HEK293 (cell line): ENCODE measurements around the gene KIF1A.
"Not testable (repeated sequence)": the region's sequence is repeated elsewhere in the genome, so short reads cannot be mapped to it uniquely, and the experiment has no call there.

Experiments used
- CTCF ChIA-PET: fragments of 350-600 bp; formaldehyde crosslinking; extraction: SDS; loops from one replicate; lab custom pipeline; 2021; ENCODE audit warnings: antibody characterized with exemption; lab: Yijun Ruan, JAX
- POLR2A ChIA-PET: fragments of 300-600 bp; formaldehyde crosslinking; extraction: SDS; loops from one replicate; lab custom pipeline; 2020; ENCODE audit warnings: antibody characterized with exemption, inconsistent platforms; lab: Yijun Ruan, JAX
- H3K27ac ChIP-seq: fragments of 200-500 bp; sonication (Bioruptor generic); 2 replicates; pipeline ENCODE4 v1.5.1; 2014; ENCODE audit warnings: low read depth, low read length, control low read depth, inconsistent platforms; ENCODE audit errors: extremely low read depth
- H3K36me3 ChIP-seq, 2 experiments: fragments of 200-500 bp in 1 of 2; sonication (Bioruptor generic) in 1 of 2; 1 replicate in 1 of 2; 2 replicates in 1 of 2; pipeline ENCODE4 v1.5.1; 2014 to 2017; ENCODE audit warnings: inconsistent platforms in 2 of 2, low read length in 2 of 2; ENCODE audit not compliant: control insufficient read depth in 2 of 2, insufficient read depth in 1 of 2
- H3K4me1 ChIP-seq: fragments of 200-500 bp; sonication (Bioruptor generic); 2 replicates; pipeline ENCODE4 v1.5.1; 2014; ENCODE audit warnings: mild to moderate bottlenecking, low read length, inconsistent platforms; ENCODE audit not compliant: control insufficient read depth, insufficient read depth
- H3K4me3 ChIP-seq: 2 replicates; pipeline ENCODE4 v1.5.1; 2011; ENCODE audit warnings: low read depth, mild to moderate bottlenecking, control low read depth, low read length, moderate library complexity
- H3K9me3 ChIP-seq: fragments of 200-500 bp; sonication (Bioruptor generic); 2 replicates; pipeline ENCODE4 v1.5.1; 2014; ENCODE audit warnings: low read depth, low read length, inconsistent platforms; ENCODE audit not compliant: control insufficient read depth, insufficient read depth
- GLIS1 ChIP-seq: fragments of 450-650 bp; formaldehyde crosslinking; IDR thresholded peaks from 2 replicates; pipeline ENCODE4 v1.5.1; 2016; ENCODE audit warnings: missing biosample characterization, missing genetic modification characterization
- HOXA7 ChIP-seq: sonication (generic); formaldehyde crosslinking; IDR thresholded peaks from 2 replicates; pipeline ENCODE4 v1.8.1; 2022; ENCODE audit warnings: missing genetic modification reagents, borderline replicate concordance
- KLF9 ChIP-seq: fragments of 450-650 bp; formaldehyde crosslinking; IDR thresholded peaks from 2 replicates; pipeline ENCODE4 v1.5.1; 2016; ENCODE audit warnings: missing biosample characterization, missing genetic modification characterization, low read depth
- MEIS1 ChIP-seq: sonication (generic); formaldehyde crosslinking; IDR thresholded peaks from 2 replicates; pipeline ENCODE4 v1.8.1; 2022; ENCODE audit warnings: missing genetic modification reagents, mild to moderate bottlenecking, borderline replicate concordance
- OSR2 ChIP-seq: fragments of 450-650 bp; formaldehyde crosslinking; IDR thresholded peaks from 2 replicates; pipeline ENCODE4 v1.5.1; 2016; ENCODE audit warnings: missing biosample characterization, missing genetic modification characterization
- OVOL3 ChIP-seq: fragments of 450-650 bp; formaldehyde crosslinking; IDR thresholded peaks from 2 replicates; pipeline ENCODE4 v1.5.1; 2016; ENCODE audit warnings: missing biosample characterization, missing genetic modification characterization
- TRIM28 ChIP-seq: IDR thresholded peaks from 2 replicates; pipeline ENCODE4 v1.6.1; 2011; ENCODE audit warnings: low read length, control low read depth, borderline replicate concordance
- ZNF157 ChIP-seq: fragments of 450-650 bp; formaldehyde crosslinking; IDR thresholded peaks from 2 replicates; pipeline ENCODE4 v1.5.1; 2016; ENCODE audit warnings: missing biosample characterization, missing genetic modification characterization
- ZNF221 ChIP-seq: fragments of 450-650 bp; formaldehyde crosslinking; IDR thresholded peaks from 2 replicates; pipeline ENCODE4 v1.5.1; 2017; ENCODE audit warnings: missing biosample characterization, missing genetic modification characterization, borderline replicate concordance
- ZNF341 ChIP-seq: fragments of 450-650 bp; formaldehyde crosslinking; IDR thresholded peaks from 2 replicates; pipeline ENCODE4; 2016; ENCODE audit warnings: low read depth, missing biosample characterization, missing genetic modification characterization
- ZNF433 ChIP-seq: fragments of 450-650 bp; formaldehyde crosslinking; IDR thresholded peaks from 2 replicates; pipeline ENCODE4 v1.5.1; 2016; ENCODE audit warnings: missing biosample characterization, missing genetic modification characterization, low read depth
- ZNF514 ChIP-seq: fragments of 450-650 bp; formaldehyde crosslinking; IDR thresholded peaks from 2 replicates; pipeline ENCODE4 v1.5.1; 2016; ENCODE audit warnings: missing biosample characterization, missing genetic modification characterization
- ZNF624 ChIP-seq: fragments of 450-650 bp; formaldehyde crosslinking; IDR thresholded peaks from 2 replicates; pipeline ENCODE4 v1.5.1; 2017; ENCODE audit warnings: missing biosample characterization, missing genetic modification characterization
- ZNF670 ChIP-seq: fragments of 450-650 bp; formaldehyde crosslinking; IDR thresholded peaks from 2 replicates; pipeline ENCODE4 v1.5.1; 2016; ENCODE audit warnings: missing biosample characterization, missing genetic modification characterization, low read depth
- ZNF747 ChIP-seq: fragments of 450-650 bp; formaldehyde crosslinking; IDR thresholded peaks from 2 replicates; pipeline ENCODE4 v1.5.1; 2016; ENCODE audit warnings: missing biosample characterization, missing genetic modification characterization
- TF ChIP-seq, protein P1 (sequence below): fragments of 450-650 bp; formaldehyde crosslinking; IDR thresholded peaks from 2 replicates; pipeline ENCODE4 v1.5.1; 2017; ENCODE audit warnings: missing biosample characterization, mild to moderate bottlenecking, missing genetic modification characterization, moderate library complexity
- TF ChIP-seq, protein P2 (sequence below): fragments of 450-650 bp; formaldehyde crosslinking; IDR thresholded peaks from 2 replicates; pipeline ENCODE4 v1.5.1; 2016; ENCODE audit warnings: missing biosample characterization, missing genetic modification characterization
- TF ChIP-seq, protein P3 (sequence below): fragments of 450-650 bp; formaldehyde crosslinking; IDR thresholded peaks from 2 replicates; pipeline ENCODE4 v1.5.1; 2016; ENCODE audit warnings: missing biosample characterization, missing genetic modification characterization
- TF ChIP-seq, protein P4 (sequence below): fragments of 450-650 bp; formaldehyde crosslinking; IDR thresholded peaks from 2 replicates; pipeline ENCODE4 v1.5.1; 2016; ENCODE audit warnings: missing biosample characterization, missing genetic modification characterization
- TF ChIP-seq, protein P5 (sequence below): fragments of 450-650 bp; formaldehyde crosslinking; IDR thresholded peaks from 2 replicates; pipeline ENCODE4 v1.5.1; 2016; ENCODE audit warnings: missing biosample characterization, missing genetic modification characterization
- TF ChIP-seq, protein P6 (sequence below): fragments of 450-650 bp; formaldehyde crosslinking; IDR thresholded peaks from 2 replicates; pipeline ENCODE4 v1.5.1; 2016; ENCODE audit warnings: missing biosample characterization, missing genetic modification characterization, borderline replicate concordance

KIF1A gene

DNA sequence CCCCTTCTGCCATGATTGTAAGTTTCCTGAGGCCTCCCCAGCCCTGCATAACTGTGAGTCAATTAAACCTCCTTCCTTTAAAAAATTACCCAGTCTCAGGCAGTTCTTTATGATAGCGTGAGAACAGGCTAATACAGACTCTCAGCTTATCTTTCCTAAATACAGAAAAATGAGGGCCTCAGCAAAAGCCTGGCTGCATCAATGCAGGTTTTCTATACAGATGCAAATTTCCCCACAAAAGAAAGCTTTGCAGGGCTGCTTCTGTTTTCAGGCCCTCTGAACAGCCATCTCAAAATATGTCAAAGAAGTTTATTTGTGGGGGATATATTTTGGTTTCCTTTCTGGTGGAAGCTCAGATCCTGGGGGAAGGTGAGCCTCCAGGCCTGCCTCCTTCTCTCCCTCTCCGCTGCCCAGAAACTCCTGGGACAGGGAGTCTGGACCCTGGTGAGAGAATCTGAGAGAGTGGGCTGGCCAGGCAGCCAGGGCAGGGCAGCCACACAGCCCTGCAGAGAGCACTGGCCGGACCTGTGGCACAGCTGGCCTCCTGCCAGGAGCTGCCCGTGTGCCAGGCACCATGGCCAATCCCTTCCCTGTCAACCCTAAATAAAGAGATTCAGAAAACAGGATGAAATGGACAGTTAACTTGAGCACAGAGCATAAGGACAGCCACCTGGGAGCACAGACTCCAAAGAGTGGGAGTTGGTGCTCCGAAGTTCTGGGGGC, 27.0 kb upstream of the KIF1A start (continued):
- TF ChIP-seq, protein P1, sequence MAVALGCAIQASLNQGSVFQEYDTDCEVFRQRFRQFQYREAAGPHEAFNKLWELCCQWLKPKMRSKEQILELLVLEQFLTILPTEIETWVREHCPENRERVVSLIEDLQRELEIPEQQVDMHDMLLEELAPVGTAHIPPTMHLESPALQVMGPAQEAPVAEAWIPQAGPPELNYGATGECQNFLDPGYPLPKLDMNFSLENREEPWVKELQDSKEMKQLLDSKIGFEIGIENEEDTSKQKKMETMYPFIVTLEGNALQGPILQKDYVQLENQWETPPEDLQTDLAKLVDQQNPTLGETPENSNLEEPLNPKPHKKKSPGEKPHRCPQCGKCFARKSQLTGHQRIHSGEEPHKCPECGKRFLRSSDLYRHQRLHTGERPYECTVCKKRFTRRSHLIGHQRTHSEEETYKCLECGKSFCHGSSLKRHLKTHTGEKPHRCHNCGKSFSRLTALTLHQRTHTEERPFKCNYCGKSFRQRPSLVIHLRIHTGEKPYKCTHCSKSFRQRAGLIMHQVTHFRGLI: no peak
- TF ChIP-seq, protein P2, sequence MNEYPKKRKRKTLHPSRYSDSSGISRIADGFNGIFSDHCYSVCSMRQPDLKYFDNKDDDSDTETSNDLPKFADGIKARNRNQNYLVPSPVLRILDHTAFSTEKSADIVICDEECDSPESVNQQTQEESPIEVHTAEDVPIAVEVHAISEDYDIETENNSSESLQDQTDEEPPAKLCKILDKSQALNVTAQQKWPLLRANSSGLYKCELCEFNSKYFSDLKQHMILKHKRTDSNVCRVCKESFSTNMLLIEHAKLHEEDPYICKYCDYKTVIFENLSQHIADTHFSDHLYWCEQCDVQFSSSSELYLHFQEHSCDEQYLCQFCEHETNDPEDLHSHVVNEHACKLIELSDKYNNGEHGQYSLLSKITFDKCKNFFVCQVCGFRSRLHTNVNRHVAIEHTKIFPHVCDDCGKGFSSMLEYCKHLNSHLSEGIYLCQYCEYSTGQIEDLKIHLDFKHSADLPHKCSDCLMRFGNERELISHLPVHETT (tag by site-specific recombination): no peak
- TF ChIP-seq ZNF670 (tag by site-specific recombination) (no peak), ZNF221 (tag by site-specific recombination) (no peak), OSR2 (tag by site-specific recombination) (no peak), MEIS1 (no peak), KLF9 (no peak), ZNF341 (tag by site-specific recombination) (no peak), HOXA7 (CRISPR knock-in tag) (no peak), ZNF157 (no peak), TRIM28 (no peak)
- TF ChIP-seq, protein P3, sequence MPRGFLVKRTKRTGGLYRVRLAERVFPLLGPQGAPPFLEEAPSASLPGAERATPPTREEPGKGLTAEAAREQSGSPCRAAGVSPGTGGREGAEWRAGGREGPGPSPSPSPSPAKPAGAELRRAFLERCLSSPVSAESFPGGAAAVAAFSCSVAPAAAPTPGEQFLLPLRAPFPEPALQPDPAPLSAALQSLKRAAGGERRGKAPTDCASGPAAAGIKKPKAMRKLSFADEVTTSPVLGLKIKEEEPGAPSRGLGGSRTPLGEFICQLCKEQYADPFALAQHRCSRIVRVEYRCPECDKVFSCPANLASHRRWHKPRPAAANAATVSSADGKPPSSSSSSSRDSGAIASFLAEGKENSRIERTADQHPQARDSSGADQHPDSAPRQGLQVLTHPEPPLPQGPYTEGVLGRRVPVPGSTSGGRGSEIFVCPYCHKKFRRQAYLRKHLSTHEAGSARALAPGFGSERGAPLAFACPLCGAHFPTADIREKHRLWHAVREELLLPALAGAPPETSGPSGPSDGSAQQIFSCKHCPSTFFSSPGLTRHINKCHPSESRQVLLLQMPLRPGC (tag by site-specific recombination): no peak
- TF ChIP-seq, protein P4, sequence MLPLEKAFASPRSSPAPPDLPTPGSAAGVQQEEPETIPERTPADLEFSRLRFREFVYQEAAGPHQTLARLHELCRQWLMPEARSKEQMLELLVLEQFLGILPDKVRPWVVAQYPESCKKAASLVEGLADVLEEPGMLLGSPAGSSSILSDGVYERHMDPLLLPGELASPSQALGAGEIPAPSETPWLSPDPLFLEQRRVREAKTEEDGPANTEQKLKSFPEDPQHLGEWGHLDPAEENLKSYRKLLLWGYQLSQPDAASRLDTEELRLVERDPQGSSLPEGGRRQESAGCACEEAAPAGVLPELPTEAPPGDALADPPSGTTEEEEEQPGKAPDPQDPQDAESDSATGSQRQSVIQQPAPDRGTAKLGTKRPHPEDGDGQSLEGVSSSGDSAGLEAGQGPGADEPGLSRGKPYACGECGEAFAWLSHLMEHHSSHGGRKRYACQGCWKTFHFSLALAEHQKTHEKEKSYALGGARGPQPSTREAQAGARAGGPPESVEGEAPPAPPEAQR (tag by site-specific recombination): no peak
- TF ChIP-seq, all 188 proteins: peak for 0

DNA sequence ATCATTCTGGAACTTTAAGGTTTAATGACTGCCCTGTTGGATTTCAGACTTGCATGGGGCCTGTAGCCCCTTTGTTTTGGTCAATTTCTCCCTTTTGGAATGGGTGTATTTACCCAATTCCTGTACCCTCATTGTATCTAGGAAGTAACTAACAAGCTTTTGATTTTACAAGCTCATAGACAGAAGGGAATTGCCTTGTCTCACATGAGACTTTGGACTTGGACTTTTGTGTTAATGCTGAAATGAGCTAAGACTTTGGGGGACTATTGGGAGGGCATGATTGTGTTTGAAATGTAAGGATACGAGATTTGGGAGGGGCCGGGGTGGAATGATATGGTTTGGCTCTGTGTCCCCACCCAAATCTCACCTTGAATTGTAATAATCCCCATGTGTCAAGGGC, 26.3 kb upstream of the KIF1A start:
- H3K27ac ChIP-seq, POLR2A ChIA-PET, CTCF ChIA-PET, H3K9me3 ChIP-seq, H3K36me3 ChIP-seq, H3K4me1 ChIP-seq, H3K4me3 ChIP-seq: not testable (repeated sequence)

DNA sequence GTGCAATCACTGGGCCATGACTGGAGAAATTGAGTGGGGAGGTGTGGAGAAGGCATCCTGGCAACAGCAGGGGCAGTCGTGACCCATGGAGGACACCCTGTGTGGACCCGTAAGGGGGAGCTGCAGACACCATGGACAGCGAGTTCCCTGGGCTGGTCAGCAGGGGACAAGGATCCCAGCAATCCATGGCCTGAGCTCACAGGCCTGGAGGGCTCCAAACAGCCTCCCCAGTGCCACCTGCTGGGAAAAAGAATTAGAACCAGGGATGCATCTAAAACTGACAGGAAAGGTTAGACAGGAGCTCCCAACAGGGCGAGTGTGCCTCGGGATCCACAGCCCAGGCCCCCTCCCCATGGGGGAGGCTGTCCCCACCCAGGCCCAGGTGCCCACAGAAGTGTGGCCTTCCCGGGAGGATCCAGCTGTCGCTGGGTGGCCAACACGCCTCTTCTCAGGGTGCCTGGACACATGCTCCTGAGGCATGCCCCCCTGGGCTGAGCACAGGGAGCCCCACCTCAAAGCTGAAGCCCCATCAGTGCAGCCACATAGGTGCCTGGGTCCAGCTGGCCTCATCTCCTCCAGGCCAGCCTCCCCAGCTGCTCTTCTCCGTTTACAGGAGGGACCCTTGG, 20.5 kb upstream of the KIF1A start:
- H3K36me3 ChIP-seq: no peaks in the 10 kb centered on the region
- CTCF ChIA-PET: interaction anchor here (0.6 to 2.6 kb wide), 35 partner anchors 9 to 1156 kb away, joined by 3 to 14 read pairs (median 4); no protein-coding TSS in a partner anchor
- no peak overlapping the region for H3K4me3 ChIP-seq
- no peaks in the 10 kb centered on the region for H3K9me3 ChIP-seq
- no peaks in the 10 kb centered on the region for H3K4me1 ChIP-seq
- POLR2A ChIA-PET: interaction anchor here (1.4 kb wide), 1 partner anchor 98 kb away, joined by 3 read pairs; no protein-coding TSS in a partner anchor
- no peak overlapping the region for H3K27ac ChIP-seq
- TF ChIP-seq ZNF624 (tag by site-specific recombination) (no peak), ZNF514 (tag by site-specific recombination) (no peak), GLIS1 (tag by site-specific recombination) (peak; percentile 29; the same call in 1 of the 2 replicates), ZNF747 (tag by site-specific recombination) (no peak), OVOL3 (tag by site-specific recombination) (no peak), ZNF433 (tag by site-specific recombination) (no peak)
- TF ChIP-seq, protein P5, sequence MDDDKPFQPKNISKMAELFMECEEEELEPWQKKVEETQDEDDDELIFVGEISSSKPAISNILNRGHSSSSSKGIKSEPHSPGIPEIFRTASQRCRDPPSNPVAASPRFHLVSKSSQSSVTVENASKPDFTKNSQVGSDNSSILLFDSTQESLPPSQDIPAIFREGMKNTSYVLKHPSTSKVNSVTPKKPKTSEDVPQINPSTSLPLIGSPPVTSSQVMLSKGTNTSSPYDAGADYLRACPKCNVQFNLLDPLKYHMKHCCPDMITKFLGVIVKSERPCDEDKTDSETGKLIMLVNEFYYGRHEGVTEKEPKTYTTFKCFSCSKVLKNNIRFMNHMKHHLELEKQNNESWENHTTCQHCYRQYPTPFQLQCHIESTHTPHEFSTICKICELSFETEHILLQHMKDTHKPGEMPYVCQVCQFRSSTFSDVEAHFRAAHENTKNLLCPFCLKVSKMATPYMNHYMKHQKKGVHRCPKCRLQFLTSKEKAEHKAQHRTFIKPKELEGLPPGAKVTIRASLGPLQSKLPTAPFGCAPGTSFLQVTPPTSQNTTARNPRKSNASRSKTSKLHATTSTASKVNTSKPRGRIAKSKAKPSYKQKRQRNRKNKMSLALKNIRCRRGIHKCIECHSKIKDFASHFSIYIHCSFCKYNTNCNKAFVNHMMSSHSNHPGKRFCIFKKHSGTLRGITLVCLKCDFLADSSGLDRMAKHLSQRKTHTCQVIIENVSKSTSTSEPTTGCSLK (tag by site-specific recombination): no peak
- TF ChIP-seq, protein P6, sequence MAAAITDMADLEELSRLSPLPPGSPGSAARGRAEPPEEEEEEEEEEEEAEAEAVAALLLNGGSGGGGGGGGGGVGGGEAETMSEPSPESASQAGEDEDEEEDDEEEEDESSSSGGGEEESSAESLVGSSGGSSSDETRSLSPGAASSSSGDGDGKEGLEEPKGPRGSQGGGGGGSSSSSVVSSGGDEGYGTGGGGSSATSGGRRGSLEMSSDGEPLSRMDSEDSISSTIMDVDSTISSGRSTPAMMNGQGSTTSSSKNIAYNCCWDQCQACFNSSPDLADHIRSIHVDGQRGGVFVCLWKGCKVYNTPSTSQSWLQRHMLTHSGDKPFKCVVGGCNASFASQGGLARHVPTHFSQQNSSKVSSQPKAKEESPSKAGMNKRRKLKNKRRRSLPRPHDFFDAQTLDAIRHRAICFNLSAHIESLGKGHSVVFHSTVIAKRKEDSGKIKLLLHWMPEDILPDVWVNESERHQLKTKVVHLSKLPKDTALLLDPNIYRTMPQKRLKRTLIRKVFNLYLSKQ (tag by site-specific recombination): no peak
